Measurements from ENCODE around the gene CTNS.
"Not testable (repeated sequence)": the region's sequence is repeated elsewhere in the genome, so short reads cannot be mapped to it uniquely, and the experiment has no call there.

The CTNS gene

GRCh38 chr17:3688852-3689261, 52.3 kb downstream of the CTNS start:
- DNase-seq = no peak

- DNase-seq = no peak
These were observed 52.9 kb downstream of the CTNS start for GRCh38 chr17:3689262-3690093.

GRCh38 chr17:3690094-3690715, 53.6 kb downstream of the CTNS start:
- no peak for DNase-seq

DNA sequence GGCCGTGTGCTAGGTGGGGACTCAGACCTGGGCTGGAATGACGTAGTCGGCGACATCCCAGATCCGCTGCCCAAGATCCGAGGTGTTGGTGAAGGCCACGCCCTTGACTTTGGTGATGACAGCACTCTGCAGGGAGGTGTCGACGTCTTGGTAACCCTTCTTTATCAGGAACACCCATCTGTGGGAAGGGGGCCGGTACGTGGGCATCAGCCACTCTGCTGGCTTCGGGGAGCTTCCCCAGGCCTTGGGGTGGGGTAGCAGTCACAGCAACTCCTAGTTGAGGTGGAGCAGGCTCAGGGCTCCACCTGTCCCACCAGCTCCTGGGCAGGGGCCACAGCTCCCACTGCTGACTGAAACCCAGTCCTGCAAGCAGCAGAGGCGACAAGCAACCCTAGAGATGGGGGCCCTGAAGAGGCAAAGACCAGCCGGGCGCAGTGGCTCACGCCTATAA, 55.1 kb downstream of the CTNS start:
- no peak for DNase-seq

DNA sequence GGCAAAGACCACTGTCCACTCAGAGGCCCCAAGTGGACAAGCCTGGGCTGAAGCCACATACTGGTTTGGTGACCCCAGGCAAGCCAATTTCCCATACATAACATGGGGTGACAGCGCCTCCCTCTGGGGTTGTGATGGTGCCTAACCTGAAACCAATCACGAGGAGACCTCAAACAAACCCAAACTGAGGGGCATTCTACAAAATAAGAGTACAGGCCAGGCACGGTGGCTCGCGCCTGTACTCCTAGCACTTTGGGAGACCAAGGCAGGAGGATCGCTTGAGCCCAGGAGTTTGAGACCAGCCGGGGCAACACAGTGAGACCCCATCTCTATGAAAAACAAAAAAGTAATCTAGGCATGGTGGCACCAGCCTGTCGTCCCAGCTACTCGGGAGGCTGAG, 55.8 kb downstream of the CTNS start:
- DNase-seq = no peak

DNA sequence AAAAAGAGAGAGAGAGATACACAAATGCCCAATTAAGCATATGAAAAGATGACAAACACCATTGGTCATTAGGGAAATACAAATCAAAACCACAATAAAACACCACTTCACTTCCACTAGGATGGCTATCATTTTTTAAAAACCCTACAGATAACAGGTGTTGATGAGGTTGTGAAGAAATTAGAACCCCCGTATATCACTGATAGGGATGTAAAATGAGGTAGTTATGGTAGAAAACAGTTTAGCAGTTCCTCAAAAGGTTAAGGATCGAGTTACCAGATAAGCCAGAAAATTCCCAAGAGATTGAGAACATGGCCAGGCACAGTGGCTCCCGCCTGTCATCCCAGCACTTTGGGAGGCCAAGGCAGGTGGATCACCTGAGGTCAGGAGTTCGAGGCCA, 56.6 kb downstream of the CTNS start:
- no peak for DNase-seq

DNA sequence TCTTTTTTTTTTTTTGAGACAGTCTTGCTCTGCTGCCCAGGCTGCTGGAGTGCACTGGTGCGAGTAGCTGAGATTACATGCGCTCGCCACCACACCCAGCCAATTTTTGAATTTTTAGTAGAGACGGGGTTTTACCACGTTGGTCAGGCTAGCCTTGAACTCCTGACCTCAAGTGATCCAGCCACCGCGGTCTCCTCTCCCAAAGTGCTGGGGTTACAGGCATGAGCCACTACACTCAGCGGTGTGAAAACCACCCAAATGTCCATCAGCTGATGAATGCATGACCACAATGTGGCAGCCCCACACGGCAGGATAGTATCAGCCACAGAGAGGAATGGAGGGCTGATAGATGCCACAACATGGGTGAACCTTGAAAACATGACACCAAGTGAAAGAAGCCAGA, 57.3 kb downstream of the CTNS start:
- no peak for DNase-seq

DNA sequence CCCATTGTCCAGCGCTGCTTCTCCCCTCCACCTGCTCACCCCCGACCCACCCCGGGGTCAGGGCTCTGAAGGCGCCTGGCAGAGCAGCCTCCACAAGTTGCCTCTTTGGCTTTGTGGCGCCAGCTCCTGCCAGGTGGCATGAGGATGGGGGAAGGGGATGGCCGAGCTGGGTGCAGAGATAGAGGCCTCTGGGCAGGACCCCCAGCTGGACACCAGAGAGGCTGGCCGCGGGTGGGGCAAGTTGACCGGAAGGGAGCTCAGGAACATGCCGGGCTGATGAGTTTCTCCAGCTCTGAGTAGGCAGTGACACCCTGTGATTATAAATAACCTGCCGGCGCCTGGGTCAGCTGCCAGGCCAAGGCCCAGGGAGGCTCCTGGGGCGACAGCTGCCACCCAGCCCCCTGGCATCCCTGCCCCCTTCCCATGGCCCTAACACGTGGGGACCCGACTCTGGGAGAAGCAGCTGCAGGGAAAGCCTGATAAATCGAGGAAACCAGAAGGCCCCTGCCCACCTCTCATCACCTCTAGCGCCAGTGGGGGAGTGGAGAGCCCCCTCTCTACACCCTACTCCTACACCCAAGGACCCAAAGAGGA, 58.7 kb downstream of the CTNS start:
- DNase-seq = no peak

DNA sequence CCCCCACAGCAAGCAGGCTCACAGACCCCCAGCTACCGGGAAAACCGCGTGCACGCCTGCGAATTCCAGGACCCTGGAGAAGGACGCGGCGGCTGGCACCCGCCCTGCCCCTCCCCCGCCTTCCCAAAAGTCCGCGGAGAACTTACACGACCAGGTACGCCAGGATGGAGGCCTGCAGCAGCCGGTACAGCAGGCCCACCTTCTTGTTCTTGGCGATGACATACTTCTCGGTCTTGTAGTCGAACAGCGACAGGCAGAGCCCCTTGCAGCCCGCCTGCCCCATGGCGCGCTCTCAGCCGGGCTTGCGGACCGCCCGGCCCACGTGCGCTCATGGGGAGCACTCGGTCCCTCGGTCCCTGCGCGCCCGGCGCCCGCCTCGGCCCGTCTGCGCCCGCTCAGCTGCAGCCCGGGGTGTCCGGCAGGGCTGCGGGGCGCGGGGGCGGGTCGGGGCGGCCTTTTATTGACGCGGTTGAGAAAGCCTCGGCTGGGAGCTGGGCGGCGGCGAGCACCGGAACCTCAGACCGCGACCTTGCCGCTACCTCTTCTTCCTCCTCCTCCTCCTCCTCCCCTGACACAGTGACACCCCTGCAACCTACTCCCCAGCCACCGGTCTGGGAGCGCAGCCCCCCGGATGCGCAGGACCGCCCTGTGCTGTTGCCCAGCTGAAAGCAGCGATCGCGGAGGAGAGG, 59.3 kb downstream of the CTNS start, which contains the start of gene P2RX5:
Gene P2RX5 (minus strand): TSS at position 433 of the 689 bp plus-strand sequence. CDS start 150 bp downstream, at position 283.
- DNase-seq = no peak

GRCh38 chr17:3697103-3697476, 60.5 kb downstream of the CTNS start:
- no peak for DNase-seq

- DNase-seq = no peak
These were observed 61.6 kb downstream of the CTNS start for GRCh38 chr17:3698139-3698538.

DNA sequence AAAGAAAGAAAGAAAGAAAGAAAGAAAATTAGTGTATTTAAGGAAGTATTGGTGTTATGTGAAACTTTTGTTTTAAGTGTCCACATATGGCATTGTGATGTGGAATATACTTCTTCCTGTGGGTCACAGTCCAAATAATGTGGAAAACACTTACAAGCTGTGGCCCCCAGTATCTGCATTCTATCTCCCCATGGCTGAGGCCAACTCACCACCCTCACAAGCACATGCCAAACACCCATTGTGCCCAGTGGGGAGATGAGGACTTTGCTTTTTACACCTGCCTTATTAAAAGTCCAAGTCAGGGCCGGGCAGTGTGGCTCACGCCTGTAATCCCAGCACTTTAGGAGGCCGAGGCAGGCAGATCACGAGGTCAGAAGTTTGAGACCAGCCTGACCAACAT, 63.4 kb downstream of the CTNS start:
- DNase-seq = no peak

DNA sequence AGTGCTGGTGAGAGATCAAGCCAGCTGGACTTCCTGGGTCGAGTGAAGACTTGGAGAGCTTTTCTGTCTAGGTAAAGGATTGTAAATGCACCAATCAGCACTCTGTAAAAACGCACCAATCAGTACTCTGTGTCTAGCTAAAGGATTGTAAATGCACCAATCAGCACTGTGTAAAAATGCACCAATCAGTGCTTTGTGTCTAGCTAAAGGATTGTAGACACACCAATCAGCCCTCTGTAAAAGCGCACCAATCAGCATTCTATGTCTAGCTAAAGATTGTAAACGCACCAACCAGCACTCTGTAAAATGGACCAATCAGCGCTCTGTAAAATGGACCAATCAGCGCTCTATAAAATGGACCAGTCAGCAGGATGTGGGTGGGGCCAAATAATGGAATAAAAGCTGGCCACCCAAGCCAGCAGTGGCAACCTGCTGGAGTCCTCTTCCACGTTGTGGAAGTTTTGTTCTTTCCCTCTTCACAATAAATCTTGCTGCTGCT, 65.5 kb downstream of the CTNS start:
- DNase-seq = not testable (repeated sequence)

DNA sequence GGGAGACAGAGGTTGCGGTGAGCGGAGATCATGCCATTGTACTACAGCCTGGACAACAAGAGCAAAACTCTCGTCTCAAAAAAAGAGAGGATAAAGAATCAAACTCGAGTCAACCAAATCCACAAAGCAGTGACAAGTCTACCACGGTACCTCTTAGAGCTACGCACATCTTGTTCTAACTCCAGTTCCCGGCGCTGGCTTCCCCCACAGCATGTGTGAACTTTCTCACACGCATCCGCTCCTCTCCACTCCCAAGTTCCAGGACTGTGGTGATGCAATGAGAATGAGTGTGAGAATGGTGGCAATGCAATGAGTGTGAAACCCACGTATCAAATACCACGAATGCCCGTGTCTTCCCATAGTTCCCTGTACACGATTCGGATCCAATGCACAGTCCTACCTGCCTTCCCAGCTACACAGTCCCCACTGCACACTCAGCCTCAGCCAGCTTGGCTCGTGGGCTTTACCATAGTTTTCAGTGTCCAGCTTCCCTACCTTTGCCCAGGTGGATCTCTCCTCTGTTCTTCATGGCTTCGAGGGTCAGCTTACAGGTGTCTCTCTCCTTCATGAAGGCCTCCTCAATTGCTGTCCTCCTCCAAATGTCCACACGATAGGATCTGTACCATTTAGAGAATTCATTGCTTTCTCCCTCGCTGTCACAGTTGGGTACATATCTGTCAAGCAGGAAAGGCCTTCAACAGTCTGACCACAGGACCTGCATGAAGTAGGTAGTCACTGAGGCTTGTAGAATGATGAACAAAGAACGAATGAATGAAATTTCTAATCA, 68.6 kb downstream of the CTNS start:
- no peak for DNase-seq

- DNase-seq = not testable (repeated sequence)
These were observed 69.1 kb downstream of the CTNS start for GRCh38 chr17:3705718-3705984.

DNA sequence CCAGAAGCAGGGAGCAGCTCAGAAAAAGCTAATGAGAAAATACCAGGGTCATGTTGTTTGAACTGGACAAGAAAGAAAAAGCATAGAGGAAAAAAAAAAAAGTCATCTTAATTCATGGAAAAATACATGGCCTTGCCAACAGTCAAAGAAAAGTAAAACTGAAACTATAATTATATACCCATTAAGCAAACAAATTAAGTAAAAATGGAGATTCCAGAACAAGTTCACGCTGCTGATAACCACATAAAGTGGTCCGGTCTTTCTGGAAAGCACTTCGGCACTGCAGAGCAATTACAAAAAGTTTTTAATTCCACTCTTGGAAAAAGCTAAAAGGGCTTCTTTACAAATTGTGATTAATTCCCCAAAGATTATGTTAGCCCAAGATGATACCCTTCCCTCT, 71.8 kb downstream of the CTNS start:
- no peak for DNase-seq

DNA sequence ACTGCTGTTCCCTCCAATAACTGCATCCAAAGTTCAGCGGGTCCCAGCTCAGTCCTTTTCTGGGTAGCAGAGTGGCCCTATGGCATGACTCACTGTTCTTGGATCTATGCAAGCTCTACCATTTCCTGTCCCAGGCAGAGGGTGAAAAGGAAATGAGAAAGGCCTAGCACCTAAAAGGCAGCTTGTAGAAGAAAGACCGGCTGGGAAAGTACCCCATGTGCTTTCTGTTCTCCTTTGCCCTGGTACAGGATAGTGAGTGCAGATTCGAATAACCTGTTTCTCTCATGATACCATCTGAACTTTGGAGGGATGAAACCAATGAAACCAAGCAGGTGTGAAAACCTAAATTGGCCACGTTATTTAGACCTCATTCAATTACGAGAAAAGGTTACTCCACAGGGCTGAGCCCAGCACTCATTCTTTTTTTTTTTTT, 74.4 kb downstream of the CTNS start:
- DNase-seq = no peak
